ENCODE data around the gene CXCL9. TPM values are rescaled to one million over a fixed set of nuclear protein-coding genes. Genes with fewer than 3 reads are reported as not detected.

CXCL9 gene
- total RNA-seq, 4 donors from 2014 or later, result 0.13 to 0.31 TPM; not detected in 2

- H3K36me3 ChIP-seq, result no peaks in the 10 kb centered on the region
- TF ChIP-seq, protein P1, sequence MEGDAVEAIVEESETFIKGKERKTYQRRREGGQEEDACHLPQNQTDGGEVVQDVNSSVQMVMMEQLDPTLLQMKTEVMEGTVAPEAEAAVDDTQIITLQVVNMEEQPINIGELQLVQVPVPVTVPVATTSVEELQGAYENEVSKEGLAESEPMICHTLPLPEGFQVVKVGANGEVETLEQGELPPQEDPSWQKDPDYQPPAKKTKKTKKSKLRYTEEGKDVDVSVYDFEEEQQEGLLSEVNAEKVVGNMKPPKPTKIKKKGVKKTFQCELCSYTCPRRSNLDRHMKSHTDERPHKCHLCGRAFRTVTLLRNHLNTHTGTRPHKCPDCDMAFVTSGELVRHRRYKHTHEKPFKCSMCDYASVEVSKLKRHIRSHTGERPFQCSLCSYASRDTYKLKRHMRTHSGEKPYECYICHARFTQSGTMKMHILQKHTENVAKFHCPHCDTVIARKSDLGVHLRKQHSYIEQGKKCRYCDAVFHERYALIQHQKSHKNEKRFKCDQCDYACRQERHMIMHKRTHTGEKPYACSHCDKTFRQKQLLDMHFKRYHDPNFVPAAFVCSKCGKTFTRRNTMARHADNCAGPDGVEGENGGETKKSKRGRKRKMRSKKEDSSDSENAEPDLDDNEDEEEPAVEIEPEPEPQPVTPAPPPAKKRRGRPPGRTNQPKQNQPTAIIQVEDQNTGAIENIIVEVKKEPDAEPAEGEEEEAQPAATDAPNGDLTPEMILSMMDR (IDR thresholded peaks at IDR 0.05), result no peak
- no peak for TF ChIP-seq POLR2AphosphoS5 (IDR thresholded peaks at IDR 0.05)
- no peak for TF ChIP-seq EP300 (IDR thresholded peaks at IDR 0.05)
- TF ChIP-seq POLR2A (IDR thresholded peaks at IDR 0.05), result no peak
Observed at GRCh38 chr4:76024065-76024464, 16.8 kb upstream of the CXCL9 start.

DNA sequence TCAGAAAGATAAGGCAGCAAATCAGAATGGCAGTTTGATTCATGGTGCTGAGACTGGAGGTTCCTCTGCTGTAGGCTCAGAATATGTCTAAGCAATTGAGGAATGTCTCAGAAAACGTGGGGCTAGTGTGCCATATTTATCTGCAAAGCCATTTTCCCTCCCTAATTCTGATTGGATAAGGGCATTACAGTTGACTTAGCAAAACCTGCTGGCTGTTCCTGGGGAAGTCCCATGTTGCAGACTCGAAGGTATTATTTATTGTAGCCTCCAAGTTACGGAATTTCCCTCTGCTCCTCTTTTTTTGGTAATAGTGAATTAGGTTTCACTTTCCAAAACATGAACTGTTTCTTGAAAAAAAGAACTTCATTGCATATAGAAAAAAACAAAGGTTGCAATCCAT is 16.1 kb upstream of the CXCL9 start, which contains the start of gene CXCL10:
Gene CXCL10 (minus strand): TSS at position 109 of the 400 bp plus-strand sequence. CDS start 66 bp downstream, at position 43.
- WGBS, 2 donors (ENCODE audit: low coverage in 1 of 2), result 5 to 7% methylated on average over 3 of the region's 3 CpGs
- Histone ChIP-seq H3K9me3 (no peaks in the 10 kb centered on the region), H3K36me3 (no peaks in the 10 kb centered on the region), H3K27me3 (no peaks in the 10 kb centered on the region), H3K27ac (no peak within 1 kb of the TSS), H3K4me3 (no peak within 1 kb of the TSS), H3K4me1 (peaks cover 0 to 4% (median 0%) of the 10 kb centered on the region in 3 donors)
- TF ChIP-seq, protein P1 (IDR thresholded peaks at IDR 0.05), result no peak
- TF ChIP-seq EP300 (IDR thresholded peaks at IDR 0.05), result no peak
- no peak for TF ChIP-seq POLR2A (IDR thresholded peaks at IDR 0.05)
- TF ChIP-seq POLR2AphosphoS5 (IDR thresholded peaks at IDR 0.05), result no peak
- ATAC-seq, result no peak

More at GRCh38 chr4:76024065-76024464, 16.8 kb upstream of the CXCL9 start:
- ATAC-seq, result no peak
- no peak overlapping the region for H3K27ac ChIP-seq
- H3K27me3 ChIP-seq, result no peaks in the 10 kb centered on the region
- H3K9me3 ChIP-seq, result no peaks in the 10 kb centered on the region
- 69 to 84% methylated on average over 3 to 4 of the region's 4 CpGs for WGBS, 2 donors (ENCODE audit: low coverage in 1 of 2)
- H3K4me1 ChIP-seq, result peaks cover 0 to 8% (median 0%) of the 10 kb centered on the region in 3 donors
- H3K4me3 ChIP-seq, result no peak overlapping the region

DNA sequence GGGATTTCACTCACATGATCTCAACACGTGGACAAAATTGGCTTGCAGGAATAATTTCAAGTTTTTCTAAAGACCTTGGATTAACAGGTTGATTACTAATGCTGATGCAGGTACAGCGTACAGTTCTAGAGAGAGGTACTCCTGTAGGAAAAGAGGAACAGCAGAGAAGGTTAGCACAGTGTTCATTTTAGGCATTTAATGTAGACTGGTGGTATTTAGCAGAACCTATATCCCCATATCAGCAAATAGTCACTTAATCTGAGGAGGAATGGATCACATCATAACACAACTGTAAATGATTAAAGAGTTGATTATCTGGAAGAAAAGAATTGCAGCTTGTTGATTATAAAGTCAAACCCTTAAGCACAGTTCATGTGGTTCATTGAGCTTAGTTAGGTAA is 15.4 kb upstream of the CXCL9 start:
- no peaks in the 10 kb centered on the region for H3K36me3 ChIP-seq
- no peaks in the 10 kb centered on the region for H3K4me1 ChIP-seq
- H3K27ac ChIP-seq, result no peak overlapping the region
- no peak for ATAC-seq
- 82 to 86% methylated on average over 2 of the region's 2 CpGs for WGBS, 2 donors (ENCODE audit: low coverage in 1 of 2)
- H3K9me3 ChIP-seq, result no peaks in the 10 kb centered on the region
- H3K4me3 ChIP-seq, result no peak overlapping the region
- TF ChIP-seq EP300 (IDR thresholded peaks at IDR 0.05), result no peak
- TF ChIP-seq POLR2A (IDR thresholded peaks at IDR 0.05), result no peak
- TF ChIP-seq, protein P1 (IDR thresholded peaks at IDR 0.05), result no peak
- TF ChIP-seq POLR2AphosphoS5 (IDR thresholded peaks at IDR 0.05), result no peak
- H3K27me3 ChIP-seq, result no peaks in the 10 kb centered on the region

GRCh38 chr4:76022031-76022430 is 14.7 kb upstream of the CXCL9 start:
- no peaks in the 10 kb centered on the region for H3K9me3 ChIP-seq
- no peak overlapping the region for H3K27ac ChIP-seq

More at GRCh38 chr4:76022031-76022430, 14.7 kb upstream of the CXCL9 start:
- no peak for ATAC-seq
- Histone ChIP-seq H3K4me3 (no peak overlapping the region), H3K4me1 (no peaks in the 10 kb centered on the region), H3K27me3 (no peaks in the 10 kb centered on the region), H3K36me3 (no peaks in the 10 kb centered on the region)
- 88 to 91% methylated on average over 4 of the region's 4 CpGs for WGBS, 2 donors (ENCODE audit: low coverage in 1 of 2)
- TF ChIP-seq, protein P1 (IDR thresholded peaks at IDR 0.05), result no peak
- TF ChIP-seq POLR2A (IDR thresholded peaks at IDR 0.05) (no peak), POLR2AphosphoS5 (IDR thresholded peaks at IDR 0.05) (no peak), EP300 (IDR thresholded peaks at IDR 0.05) (no peak)

All from gastroesophageal sphincter (tissue), 4 donors.